ENCODE results near the gene NKX6-1. TPM values are rescaled to one million over a fixed set of nuclear protein-coding genes. Genes with fewer than 3 reads are reported as not detected.

NKX6-1 gene
- total RNA-seq, 1 donor from 2014 or later: not detected

GRCh38 chr4:84498203-84498934 lies 723 bp downstream of the NKX6-1 start:
- DNase-seq (ENCODE audit: low read depth in 2 of 2): peak in 1 of 2 donors; percentile 14

- DNase-seq (ENCODE audit: low read depth in 2 of 2): no peak
Measured at GRCh38 chr4:84497504-84498202, 1.4 kb downstream of the NKX6-1 start.

GRCh38 chr4:84496706-84497503 lies 2.2 kb downstream of the NKX6-1 start:
- DNase-seq (ENCODE audit: low read depth in 2 of 2): no peak

- no peak for DNase-seq (ENCODE audit: low read depth in 2 of 2)
Measured at GRCh38 chr4:84496331-84496705, 2.8 kb downstream of the NKX6-1 start.

GRCh38 chr4:84495794-84496261 lies 3.3 kb downstream of the NKX6-1 start:
- no peak for DNase-seq (ENCODE audit: low read depth in 2 of 2)

GRCh38 chr4:84495118-84495793 lies 3.8 kb downstream of the NKX6-1 start:
- DNase-seq (ENCODE audit: low read depth in 2 of 2): no peak

GRCh38 chr4:84494531-84494930 lies 4.6 kb downstream of the NKX6-1 start:
- DNase-seq (ENCODE audit: low read depth in 2 of 2): no peak

GRCh38 chr4:84494076-84494475 lies 5.0 kb downstream of the NKX6-1 start:
- no peak for DNase-seq (ENCODE audit: low read depth in 2 of 2)

GRCh38 chr4:84493092-84493850 lies 5.8 kb downstream of the NKX6-1 start:
- DNase-seq (ENCODE audit: low read depth in 2 of 2): no peak

- no peak for DNase-seq (ENCODE audit: low read depth in 2 of 2)
Measured at GRCh38 chr4:84492737-84493091, 6.4 kb downstream of the NKX6-1 start.

- no peak for DNase-seq (ENCODE audit: low read depth in 2 of 2)
Measured at GRCh38 chr4:84492290-84492689, 6.8 kb downstream of the NKX6-1 start.

GRCh38 chr4:84491481-84491880 lies 7.6 kb downstream of the NKX6-1 start:
- DNase-seq (ENCODE audit: low read depth in 2 of 2): no peak

- no peak for DNase-seq (ENCODE audit: low read depth in 2 of 2)
Measured at GRCh38 chr4:84490663-84491062, 8.4 kb downstream of the NKX6-1 start.

GRCh38 chr4:84484236-84484635 lies 14.9 kb downstream of the NKX6-1 start:
- DNase-seq (ENCODE audit: low read depth in 2 of 2): no peak

GRCh38 chr4:84483688-84484087 lies 15.4 kb downstream of the NKX6-1 start:
- no peak for DNase-seq (ENCODE audit: low read depth in 2 of 2)

- DNase-seq (ENCODE audit: low read depth in 2 of 2): peak in 1 of 2 donors; percentile 25
Measured at GRCh38 chr4:84482564-84483563, 16.2 kb downstream of the NKX6-1 start.

- no peak for DNase-seq (ENCODE audit: low read depth in 2 of 2)
Measured at GRCh38 chr4:84481860-84482245, 17.2 kb downstream of the NKX6-1 start.

GRCh38 chr4:84481077-84481859 lies 17.8 kb downstream of the NKX6-1 start:
- no peak for DNase-seq (ENCODE audit: low read depth in 2 of 2)

- no peak for DNase-seq (ENCODE audit: low read depth in 2 of 2)
Measured at GRCh38 chr4:84480082-84480481, 19.0 kb downstream of the NKX6-1 start.

All from dermis microvascular lymphatic vessel endothelial cell (primary cell).